Measurements from ENCODE around the gene DYRK3. TPM values are rescaled to one million over a fixed set of nuclear protein-coding genes. Genes with fewer than 3 reads are reported as not detected.

Gene DYRK3
- total and polyA plus RNA-seq, 9 of the 15 experiments (the other 6 are each of a cell fraction or from before 2014, with no cell fraction given): 4.5 to 33.7 (median 25.7) TPM

GRCh38 chr1:206608108-206608698 is 27.1 kb upstream of the DYRK3 start (continued):
- TF ChIP-seq RREB1 (CRISPR knock-in tag; IDR thresholded peaks at IDR 0.05): no peak
- TF ChIP-seq MLX (CRISPR knock-in tag; conservative IDR thresholded peaks at IDR 0.05): no peak
- no peak for TF ChIP-seq ZFP30 (CRISPR knock-in tag; IDR thresholded peaks at IDR 0.05; ENCODE audit: borderline replicate concordance)
- TF ChIP-seq DEAF1 (CRISPR knock-in tag; IDR thresholded peaks at IDR 0.05): peak; percentile 44; the same call in 1 of the 2 replicates
- TF ChIP-seq HMG20A (CRISPR knock-in tag; conservative IDR thresholded peaks at IDR 0.05): no peak
- TF ChIP-seq CREBBP (IDR thresholded peaks at IDR 0.05; ENCODE audit: low read depth, low read length): no peak
- TF ChIP-seq RBM22 (IDR thresholded peaks at IDR 0.05; ENCODE audit: low read depth, low read length, poor library complexity, severe bottlenecking): no peak
- TF ChIP-seq RBM17 (IDR thresholded peaks at IDR 0.05; ENCODE audit: borderline replicate concordance, low read depth, low read length): no peak
- no peak for TF ChIP-seq MTA1 (IDR thresholded peaks at IDR 0.05; ENCODE audit: borderline replicate concordance)
- TF ChIP-seq GATAD2A (IDR thresholded peaks at IDR 0.05): no peak
- no peak for TF ChIP-seq GABPB1 (CRISPR knock-in tag; IDR thresholded peaks at IDR 0.05)
- TF ChIP-seq ZNF224 (CRISPR knock-in tag; IDR thresholded peaks at IDR 0.05): no peak
- no peak for TF ChIP-seq JUN (IDR thresholded peaks at IDR 0.05; ENCODE audit: borderline replicate concordance, low read depth, low read length)
- TF ChIP-seq JUN (CRISPR knock-in tag; IDR thresholded peaks at IDR 0.05; ENCODE audit: borderline replicate concordance): no peak
- TF ChIP-seq ZNF277 (CRISPR knock-in tag; IDR thresholded peaks at IDR 0.05; ENCODE audit: borderline replicate concordance): no peak
- peak; percentile 47 to 53; a peak in 2 of 4 replicates for TF ChIP-seq KDM1A (IDR thresholded peaks at IDR 0.05)
